Activated CD4-positive, alpha-beta T cell treated with anti-CD3 and anti-CD28 coated beads for 36 hours (primary cell): ENCODE measurements around the gene TNNC2. TPM values are rescaled to one million over a fixed set of nuclear protein-coding genes. Genes with fewer than 3 reads are reported as not detected.
"Not testable (repeated sequence)": the region's sequence is repeated elsewhere in the genome, so short reads cannot be mapped to it uniquely, and the experiment has no call there.

Source experiments
- ATAC-seq: fragments of 200-7000 bp; cut with Tn5 transposase; one replicate; pipeline ENCODE4 v1.10.0; 2021; ENCODE audit warnings: mild to moderate bottlenecking, moderate library complexity
- CTCF ChIA-PET: fragments of 350-600 bp; sonication (Branson Sonifier 250); formaldehyde crosslinking; loops from one replicate; lab custom pipeline; 2021; ENCODE audit warnings: antibody characterized with exemption; lab: Charles Lee
- POLR2A ChIA-PET: fragments of 350-600 bp; sonication (Branson Sonifier 250); formaldehyde crosslinking; loops from one replicate; lab custom pipeline; 2021; ENCODE audit warnings: antibody characterized with exemption, inconsistent platforms; lab: Charles Lee
- DNase-seq: peaks from one replicate; pipeline ENCODE4 v3.0.0-alpha.2; 2020
- H3K27ac Mint-ChIP-seq: one replicate; pipeline ENCODE4 v1.8.0; 2021; ENCODE audit warnings: mixed read lengths
- H3K27me3 Mint-ChIP-seq: one replicate; pipeline ENCODE4 v1.8.0; 2021; ENCODE audit warnings: mixed read lengths
- H3K36me3 Mint-ChIP-seq: one replicate; pipeline ENCODE4 v1.8.0; 2021; ENCODE audit warnings: low read depth, mixed read lengths
- H3K4me1 Mint-ChIP-seq: one replicate; pipeline ENCODE4 v1.8.0; 2021; ENCODE audit warnings: mixed read lengths
- H3K4me3 Mint-ChIP-seq: one replicate; pipeline ENCODE4 v1.8.0; 2021; ENCODE audit warnings: mild to moderate bottlenecking, moderate library complexity, mixed read lengths
- H3K9me3 Mint-ChIP-seq: one replicate; pipeline ENCODE4 v1.8.0; 2021; ENCODE audit warnings: low read depth, mixed read lengths
- intact Hi-C, 2 experiments: fragments of 100-400 bp; cut with DNase I in 1 of 2; cut with micrococcal nuclease in 1 of 2; formaldehyde crosslinking; loops; one replicate each; pipeline versions ENCODE4 v1.14.2 to v1.15.1; 2022 to 2024; cut with DNase I, micrococcal nuclease
- total RNA-seq, 2 experiments: library from RNA; stranded (reverse); gene quantifications; one replicate each; pipeline ENCODE4 v1.2.3, GENCODE V29; 2021

Gene TNNC2
- total RNA-seq, 2 experiments from 2014 or later: not detected

GRCh38 chr20:45833883-45834796 is 7.0 kb upstream of the TNNC2 start:
- Mint-ChIP-seq H3K27ac (no peak overlapping the region), H3K4me1 (peaks cover 9% of the 10 kb centered on the region), H3K9me3 (no peaks in the 10 kb centered on the region), H3K27me3 (no peaks in the 10 kb centered on the region), H3K4me3 (peak overlapping the region; percentile 69), H3K36me3 (no peaks in the 10 kb centered on the region)
- CTCF ChIA-PET: interaction anchor here (0.6 to 2.1 kb wide), 2 partner anchors 35 to 271 kb away, joined by 3 to 8 read pairs; no protein-coding TSS in a partner anchor
- DNase-seq: peak; percentile 62
- ATAC-seq: peak; percentile 81
- POLR2A ChIA-PET: no interaction called here
- intact Hi-C loops: loop anchor here in 1 of 2 experiments (1.0 kb wide), 2 partner anchors 22 to 23 kb away; partner anchors contain the start of genes ACOT8, UBE2C and ZSWIM3

DNA sequence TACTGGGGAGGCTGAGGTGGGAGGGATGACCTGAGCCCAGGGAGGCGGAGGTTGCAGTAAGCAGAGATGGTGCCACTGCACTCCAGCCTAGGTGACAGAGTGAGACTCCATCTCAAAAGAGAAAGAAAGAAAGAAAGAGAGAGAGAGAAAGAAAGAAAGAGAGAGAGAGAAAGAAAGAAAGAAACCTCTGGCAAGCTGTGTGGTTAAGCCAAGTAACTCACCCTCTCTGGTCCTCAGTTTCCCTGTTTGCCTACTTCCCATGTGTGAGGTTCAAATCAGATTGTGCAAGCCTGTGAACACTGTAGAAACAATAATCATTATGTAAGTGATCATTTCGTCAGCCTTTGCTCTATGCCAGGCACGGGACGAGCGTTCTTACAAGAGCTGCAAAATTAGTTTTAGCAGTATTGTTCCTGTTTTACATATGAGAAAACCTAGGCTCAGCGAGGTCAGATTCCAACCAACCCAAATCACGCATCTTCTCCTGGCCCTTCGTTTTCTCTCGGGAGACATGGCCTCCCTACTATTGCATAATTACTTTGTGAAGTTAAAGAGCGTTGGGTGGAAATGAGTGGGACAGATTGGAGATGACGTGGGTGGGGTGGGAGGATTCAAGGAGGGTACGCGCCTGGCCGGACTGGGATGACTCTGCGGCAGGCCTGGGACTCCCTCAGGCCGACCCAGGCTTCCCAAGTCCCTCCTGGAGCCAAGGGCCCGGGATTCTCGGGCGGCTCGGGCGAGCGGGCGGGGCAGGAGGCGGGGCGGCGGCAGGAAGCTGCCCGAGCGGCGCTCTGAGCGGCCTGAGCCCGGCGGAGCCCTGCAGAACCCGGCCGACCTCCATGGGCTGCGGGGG is 6.1 kb upstream of the TNNC2 start, which contains the start of gene SNX21:
Gene SNX21, plus strand, starts transcription at position 770 of the 853 bp plus-strand sequence. CDS start 121 bp downstream, outside the sequence.
- ChIA-PET POLR2A (no interaction called here), CTCF (interaction anchor here (0.6 to 2.1 kb wide), 5 partner anchors 9 to 270 kb away, joined by 3 to 8 read pairs (median 3); no protein-coding TSS in a partner anchor)
- peak; percentile 60 for ATAC-seq
- Mint-ChIP-seq H3K27me3 (peaks cover 3% of the 10 kb centered on the region), H3K4me3 (peak within 1 kb of the TSS; percentile 69), H3K36me3 (no peaks in the 10 kb centered on the region), H3K4me1 (peaks cover 9% of the 10 kb centered on the region), H3K27ac (peak within 1 kb of the TSS; percentile 31), H3K9me3 (no peaks in the 10 kb centered on the region)
- intact Hi-C loops: loop anchor here in 1 of 2 experiments (1.0 kb wide), 2 partner anchors 21 to 24 kb away; partner anchors contain the start of genes ACOT8, UBE2C and ZSWIM3
- peak; percentile 59 for DNase-seq

DNA sequence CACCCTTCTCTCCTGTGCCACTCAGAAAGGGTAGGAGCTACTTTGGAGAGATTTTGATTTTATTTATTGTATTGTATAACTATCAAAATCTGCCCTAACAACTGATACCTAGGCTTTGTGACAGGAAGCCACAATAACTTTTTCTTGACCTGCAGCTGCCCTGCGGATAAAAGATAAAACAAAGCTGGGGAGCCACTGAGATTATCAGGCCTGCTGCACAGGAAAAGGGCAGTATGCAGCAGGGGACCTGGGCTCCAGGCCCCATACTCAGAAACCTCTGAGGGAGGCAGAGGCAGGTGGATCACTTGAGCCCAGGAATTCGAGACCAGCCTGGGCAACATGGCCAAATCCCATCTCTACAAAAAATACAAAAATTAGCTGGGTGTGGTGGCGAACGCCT is 5.5 kb upstream of the TNNC2 start:
- no peak for DNase-seq
- ChIA-PET POLR2A (no interaction called here), CTCF (interaction anchor here (0.8 to 2.1 kb wide), 4 partner anchors 9 to 138 kb away, joined by 3 to 8 read pairs (median 4); no protein-coding TSS in a partner anchor)
- Mint-ChIP-seq H3K27me3 (peaks cover 4% of the 10 kb centered on the region), H3K36me3 (no peaks in the 10 kb centered on the region), H3K4me3 (peak overlapping the region; percentile 69), H3K4me1 (peaks cover 9% of the 10 kb centered on the region), H3K27ac (no peak overlapping the region), H3K9me3 (no peaks in the 10 kb centered on the region)
- intact Hi-C loops: loop anchor here in 1 of 2 experiments (1.0 kb wide), 2 partner anchors 20 to 25 kb away; partner anchors contain the start of genes ACOT8, UBE2C and ZSWIM3
- ATAC-seq: no peak

- intact Hi-C loops, CTCF ChIA-PET, H3K4me1 Mint-ChIP-seq, POLR2A ChIA-PET, H3K9me3 Mint-ChIP-seq, H3K36me3 Mint-ChIP-seq, H3K27me3 Mint-ChIP-seq, ATAC-seq, H3K27ac Mint-ChIP-seq, H3K4me3 Mint-ChIP-seq, DNase-seq: not testable (repeated sequence)
Measured at GRCh38 chr20:45829673-45830106, 2.6 kb upstream of the TNNC2 start.

DNA sequence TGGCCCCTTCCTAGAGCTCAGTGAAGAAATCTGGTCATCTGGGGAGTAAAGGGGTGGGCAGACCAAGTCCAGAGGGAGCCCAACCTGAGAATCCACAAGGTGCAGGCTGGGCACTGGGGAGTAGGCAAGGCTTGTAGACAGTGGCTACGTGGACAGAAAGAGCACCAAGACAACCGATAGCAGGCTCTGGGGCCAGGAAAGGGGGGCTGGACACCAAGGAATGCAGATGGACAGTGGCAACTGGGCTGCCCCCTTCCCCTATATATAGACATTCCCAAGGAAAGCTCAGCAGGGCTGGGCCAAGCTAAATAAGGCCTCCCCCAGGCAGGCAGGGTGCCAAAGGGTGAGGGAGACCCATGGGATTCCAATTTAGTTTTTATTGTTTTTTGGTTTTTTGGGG is 1.5 kb upstream of the TNNC2 start:
- H3K4me1 Mint-ChIP-seq: peaks cover 16% of the 10 kb centered on the region

DNA sequence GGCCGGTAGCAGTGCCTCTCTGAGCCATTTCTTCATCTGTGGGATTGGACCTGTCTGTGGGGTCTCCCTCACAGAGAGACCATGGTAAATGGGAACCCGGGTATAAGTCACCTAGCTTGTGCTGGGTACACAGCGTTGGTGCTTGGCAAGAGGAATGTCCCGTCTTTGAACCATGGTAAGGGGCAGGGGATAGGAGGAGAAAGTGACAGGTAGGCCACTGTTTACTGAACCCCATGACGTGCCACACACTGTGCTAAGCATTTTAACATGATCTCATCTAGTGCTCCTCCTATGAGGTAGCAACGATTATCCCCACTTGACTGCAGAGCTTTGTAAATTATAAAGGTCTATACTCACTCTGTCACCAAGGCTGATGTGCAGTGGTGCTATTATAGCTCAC is 600 bp upstream of the TNNC2 start:
- DNase-seq (no peak), ATAC-seq (no peak)
- intact Hi-C loops: no loop called here
- H3K9me3 Mint-ChIP-seq: no peaks in the 10 kb centered on the region
- H3K4me3 Mint-ChIP-seq: no peak overlapping the region
- ChIA-PET CTCF (interaction anchor here (1.5 kb wide), 1 partner anchor 135 kb away, joined by 3 read pairs; no protein-coding TSS in a partner anchor), POLR2A (no interaction called here)
- H3K27me3 Mint-ChIP-seq: peaks cover 23% of the 10 kb centered on the region
- H3K36me3 Mint-ChIP-seq: no peaks in the 10 kb centered on the region
- H3K4me1 Mint-ChIP-seq: peaks cover 9% of the 10 kb centered on the region
- H3K27ac Mint-ChIP-seq: no peak overlapping the region

More for the DNA sequence above, 1.5 kb upstream of the TNNC2 start:
- no peak overlapping the region for H3K4me3 Mint-ChIP-seq
- no peak overlapping the region for H3K27ac Mint-ChIP-seq
- POLR2A ChIA-PET: no interaction called here
- peaks cover 15% of the 10 kb centered on the region for H3K27me3 Mint-ChIP-seq
- H3K9me3 Mint-ChIP-seq: no peaks in the 10 kb centered on the region
- intact Hi-C loops: no loop called here
- CTCF ChIA-PET: interaction anchor here (0.8 to 1.5 kb wide), 2 partner anchors 104 to 134 kb away, joined by 3 read pairs; no protein-coding TSS in a partner anchor
- DNase-seq (no peak), ATAC-seq (no peak)
- no peaks in the 10 kb centered on the region for H3K36me3 Mint-ChIP-seq

DNA sequence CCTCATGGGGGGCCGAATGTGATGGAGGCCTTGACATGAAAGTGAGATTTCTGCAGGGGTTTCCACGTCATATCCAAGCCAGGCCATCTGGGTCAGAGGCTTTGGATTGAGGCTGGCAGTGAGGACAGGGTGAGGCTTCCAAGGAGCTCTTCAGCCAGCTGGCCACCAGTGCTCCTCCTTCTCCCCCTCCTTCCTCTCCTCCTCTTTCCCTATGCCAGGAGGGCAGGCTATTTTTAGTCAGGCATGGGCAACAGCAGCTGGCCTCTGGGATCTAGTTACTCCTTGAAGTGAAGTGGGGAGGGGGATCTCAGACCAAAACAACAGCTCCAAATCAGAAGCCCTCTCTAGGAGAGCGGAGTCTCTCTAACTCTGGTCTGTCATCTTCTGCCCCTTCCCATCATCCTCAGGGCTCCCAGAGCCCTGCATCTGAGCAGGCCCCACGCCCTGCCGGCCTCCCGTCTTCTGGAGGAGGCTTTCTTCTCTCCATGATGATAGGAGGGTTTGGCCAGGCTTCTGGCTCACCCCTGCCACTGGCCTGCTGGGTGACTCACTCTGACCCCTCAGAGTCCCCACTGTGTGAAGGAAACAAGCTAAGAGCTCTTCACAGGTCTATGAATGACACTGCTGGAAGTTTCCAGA is 612 bp downstream of the TNNC2 start:
- POLR2A ChIA-PET: no interaction called here
- CTCF ChIA-PET: interaction anchor here (0.6 to 1.6 kb wide), 4 partner anchors 9 to 419 kb away, joined by 3 to 4 read pairs (median 3); no protein-coding TSS in a partner anchor
- no peak overlapping the region for H3K4me3 Mint-ChIP-seq
- intact Hi-C loops: no loop called here
- no peak overlapping the region for H3K27ac Mint-ChIP-seq
- H3K9me3 Mint-ChIP-seq: no peaks in the 10 kb centered on the region
- ATAC-seq: no peak
- H3K27me3 Mint-ChIP-seq: peaks cover 29% of the 10 kb centered on the region
- no peak for DNase-seq
- H3K36me3 Mint-ChIP-seq: no peaks in the 10 kb centered on the region
- peaks cover 9% of the 10 kb centered on the region for H3K4me1 Mint-ChIP-seq

- ATAC-seq (peak; percentile 90), DNase-seq (peak; percentile 77)
- Mint-ChIP-seq H3K27me3 (peaks cover 33% of the 10 kb centered on the region), H3K9me3 (no peaks in the 10 kb centered on the region), H3K27ac (peak overlapping the region; percentile 61), H3K4me3 (peak overlapping the region; percentile 54), H3K36me3 (no peaks in the 10 kb centered on the region), H3K4me1 (peaks cover 9% of the 10 kb centered on the region)
- CTCF ChIA-PET: interaction anchor here (0.6 to 1.5 kb wide), 16 partner anchors 8 to 242 kb away, joined by 3 to 6 read pairs (median 3); partner anchors contain the start of genes ZNF335 and ZSWIM1
- POLR2A ChIA-PET: interaction anchor here (0.6 to 1.3 kb wide), 2 partner anchors 66 to 124 kb away, joined by 3 read pairs; no protein-coding TSS in a partner anchor
- intact Hi-C loops: loop anchor here in 1 of 2 experiments (1.0 to 5.0 kb wide), 2 partner anchors 139 to 188 kb away; no protein-coding TSS in a partner anchor
Measured at GRCh38 chr20:45823949-45824835, 2.9 kb downstream of the TNNC2 start.

DNA sequence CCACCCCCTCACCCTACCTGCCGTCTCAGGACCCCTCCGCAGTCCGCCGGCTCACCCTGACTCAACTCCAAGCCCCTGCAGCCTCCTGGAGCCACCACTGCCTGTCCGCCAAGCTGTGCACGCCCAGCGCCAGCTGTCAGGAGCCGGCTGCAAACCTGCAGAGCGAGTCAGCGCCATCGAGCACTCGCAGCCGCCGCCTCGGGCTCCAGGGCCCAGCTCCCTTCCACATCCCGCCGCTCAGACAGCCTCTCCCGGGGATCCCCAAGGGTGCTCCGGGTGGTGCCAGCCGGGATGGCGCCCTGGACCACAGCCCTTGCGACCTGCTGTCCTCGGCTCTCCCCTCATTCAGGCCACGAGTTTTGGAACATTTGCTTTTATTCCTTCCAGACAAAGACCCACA is 4.3 kb downstream of the TNNC2 start:
- intact Hi-C loops: loop anchor here in 1 of 2 experiments (5.0 kb wide), 1 partner anchor 189 kb away; no protein-coding TSS in a partner anchor
- ChIA-PET POLR2A (interaction anchor here (0.6 to 0.9 kb wide), 2 partner anchors 10 to 143 kb away, joined by 3 to 11 read pairs; no protein-coding TSS in a partner anchor), CTCF (interaction anchor here (0.8 to 1.8 kb wide), 5 partner anchors 9 to 192 kb away, joined by 3 to 7 read pairs (median 4); no protein-coding TSS in a partner anchor)
- DNase-seq (peak; percentile 35), ATAC-seq (peak; percentile 28)
- Mint-ChIP-seq H3K27ac (no peak overlapping the region), H3K4me1 (peaks cover 9% of the 10 kb centered on the region), H3K9me3 (no peaks in the 10 kb centered on the region), H3K36me3 (no peaks in the 10 kb centered on the region), H3K27me3 (peaks cover 29% of the 10 kb centered on the region), H3K4me3 (no peak overlapping the region)
